ENCODE results near the gene CLEC4M. TPM values are rescaled to one million over a fixed set of nuclear protein-coding genes. Genes with fewer than 3 reads are reported as not detected.
"Not testable (repeated sequence)": the region's sequence is repeated elsewhere in the genome, so short reads cannot be mapped to it uniquely, and the experiment has no call there.

The CLEC4M gene
- total RNA-seq, 1 experiment from 2014 or later: not detected

- ChIA-PET CTCF (no interaction called here), POLR2A (ENCODE audit: unreplicated experiment) (no interaction called here)
- Histone ChIP-seq H3K4me1 (ENCODE audit: insufficient read depth, low read length) (no peaks in the 10 kb centered on the region), H2AFZ (ENCODE audit: low read length) (no peak overlapping the region), H3K9ac (ENCODE audit: low read length) (no peak overlapping the region), H3K27ac (ENCODE audit: low read length) (no peak overlapping the region), H3F3A (ENCODE audit: low read length, unreplicated experiment) (no peaks in the 10 kb centered on the region), H3K36me3 (ENCODE audit: low read depth, low read length) (no peaks in the 10 kb centered on the region), H3K79me2 (ENCODE audit: low read length) (no peaks in the 10 kb centered on the region), H3K27me3 (ENCODE audit: low read length) (no peaks in the 10 kb centered on the region), H3K9me2 (replicated peaks; ENCODE audit: low read length) (no peaks in the 10 kb centered on the region), H4K20me1 (ENCODE audit: low read length) (no peaks in the 10 kb centered on the region), H3K4me3 (ENCODE audit: low read length) (no peak overlapping the region), H3K4me2 (ENCODE audit: low read length) (no peak overlapping the region), H3K9me3 (ENCODE audit: low read length) (peaks cover 17% of the 10 kb centered on the region; the same call in 1 of the 2 replicates)
- no peak for DNase-seq
- TF ChIP-seq EZH2 (IDR thresholded peaks at IDR 0.05; ENCODE audit: low read length, unreplicated experiment) (no peak), EZH2phosphoT487 (IDR thresholded peaks at IDR 0.05; ENCODE audit: borderline replicate concordance, low read length) (no peak)
- TF ChIP-seq, protein P1, sequence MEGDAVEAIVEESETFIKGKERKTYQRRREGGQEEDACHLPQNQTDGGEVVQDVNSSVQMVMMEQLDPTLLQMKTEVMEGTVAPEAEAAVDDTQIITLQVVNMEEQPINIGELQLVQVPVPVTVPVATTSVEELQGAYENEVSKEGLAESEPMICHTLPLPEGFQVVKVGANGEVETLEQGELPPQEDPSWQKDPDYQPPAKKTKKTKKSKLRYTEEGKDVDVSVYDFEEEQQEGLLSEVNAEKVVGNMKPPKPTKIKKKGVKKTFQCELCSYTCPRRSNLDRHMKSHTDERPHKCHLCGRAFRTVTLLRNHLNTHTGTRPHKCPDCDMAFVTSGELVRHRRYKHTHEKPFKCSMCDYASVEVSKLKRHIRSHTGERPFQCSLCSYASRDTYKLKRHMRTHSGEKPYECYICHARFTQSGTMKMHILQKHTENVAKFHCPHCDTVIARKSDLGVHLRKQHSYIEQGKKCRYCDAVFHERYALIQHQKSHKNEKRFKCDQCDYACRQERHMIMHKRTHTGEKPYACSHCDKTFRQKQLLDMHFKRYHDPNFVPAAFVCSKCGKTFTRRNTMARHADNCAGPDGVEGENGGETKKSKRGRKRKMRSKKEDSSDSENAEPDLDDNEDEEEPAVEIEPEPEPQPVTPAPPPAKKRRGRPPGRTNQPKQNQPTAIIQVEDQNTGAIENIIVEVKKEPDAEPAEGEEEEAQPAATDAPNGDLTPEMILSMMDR (conservative IDR thresholded peaks at IDR 0.05; ENCODE audit: low read depth, low read length): no peak
- intact Hi-C loops (cut with micrococcal nuclease): no loop called here
- no TSS peak for BruUV-seq (replicated peaks)
- no peak for ATAC-seq
Observed at GRCh38 chr19:7815325-7815724, 52.3 kb downstream of the CLEC4M start.

DNA sequence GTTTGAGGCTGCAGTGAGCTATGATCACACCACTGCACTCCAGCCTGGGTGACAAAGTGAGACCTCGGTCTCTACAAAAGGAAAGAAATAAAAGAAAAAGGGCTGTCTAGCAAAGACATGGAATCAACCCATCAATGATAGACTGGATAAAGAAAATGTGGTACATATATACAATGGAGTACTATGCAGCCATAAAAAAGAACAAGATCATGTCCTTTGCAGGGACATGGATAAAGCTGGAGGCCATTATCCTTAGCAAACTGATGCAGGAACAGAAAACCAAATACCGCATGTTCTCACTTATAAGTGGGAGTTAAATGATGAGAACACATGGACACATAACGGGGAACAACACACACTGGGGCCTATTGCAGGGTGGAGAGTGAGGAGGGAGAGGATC, 53.0 kb downstream of the CLEC4M start:
- H2AFZ ChIP-seq (ENCODE audit: low read length); H4K20me1 ChIP-seq (ENCODE audit: low read length); ATAC-seq; H3K36me3 ChIP-seq (ENCODE audit: low read depth, low read length); H3K79me2 ChIP-seq (ENCODE audit: low read length); H3K9ac ChIP-seq (ENCODE audit: low read length); BruUV-seq (replicated peaks); H3K27ac ChIP-seq (ENCODE audit: low read length); H3K4me2 ChIP-seq (ENCODE audit: low read length); DNase-seq; H3K27me3 ChIP-seq (ENCODE audit: low read length); POLR2A ChIA-PET (ENCODE audit: unreplicated experiment); H3F3A ChIP-seq (ENCODE audit: low read length, unreplicated experiment); H3K4me1 ChIP-seq (ENCODE audit: insufficient read depth, low read length); H3K4me3 ChIP-seq (ENCODE audit: low read length); intact Hi-C loops (cut with micrococcal nuclease); H3K9me2 ChIP-seq (replicated peaks; ENCODE audit: low read length); CTCF ChIA-PET: not testable (repeated sequence)
- H3K9me3 ChIP-seq (ENCODE audit: low read length): peaks cover 11% of the 10 kb centered on the region; the same call in 1 of the 2 replicates

- Histone ChIP-seq H3K9ac (ENCODE audit: low read length) (no peak overlapping the region), H3K4me1 (ENCODE audit: insufficient read depth, low read length) (no peaks in the 10 kb centered on the region), H4K20me1 (ENCODE audit: low read length) (no peaks in the 10 kb centered on the region), H3K27me3 (ENCODE audit: low read length) (no peaks in the 10 kb centered on the region), H3F3A (ENCODE audit: low read length, unreplicated experiment) (no peaks in the 10 kb centered on the region), H3K27ac (ENCODE audit: low read length) (no peak overlapping the region), H2AFZ (ENCODE audit: low read length) (no peak overlapping the region), H3K4me3 (ENCODE audit: low read length) (no peak overlapping the region), H3K79me2 (ENCODE audit: low read length) (no peaks in the 10 kb centered on the region), H3K4me2 (ENCODE audit: low read length) (no peak overlapping the region), H3K36me3 (ENCODE audit: low read depth, low read length) (no peaks in the 10 kb centered on the region), H3K9me2 (replicated peaks; ENCODE audit: low read length) (no peaks in the 10 kb centered on the region), H3K9me3 (ENCODE audit: low read length) (0 out of 2 replicates have a peak, but pooled peaks cover 7% of the 10 kb centered on the region)
- ChIA-PET POLR2A (ENCODE audit: unreplicated experiment) (no interaction called here), CTCF (no interaction called here)
- no peak for TF ChIP-seq EZH2 (IDR thresholded peaks at IDR 0.05; ENCODE audit: low read length, unreplicated experiment)
- no peak for TF ChIP-seq EZH2phosphoT487 (IDR thresholded peaks at IDR 0.05; ENCODE audit: borderline replicate concordance, low read length)
- TF ChIP-seq, protein P1 (conservative IDR thresholded peaks at IDR 0.05; ENCODE audit: low read depth, low read length): no peak
- DNase-seq (no peak), ATAC-seq (no peak)
- intact Hi-C loops (cut with micrococcal nuclease): no loop called here
- BruUV-seq (replicated peaks): no TSS peak
Observed at GRCh38 chr19:7817801-7818200, 54.8 kb downstream of the CLEC4M start.

Data from PC-3 (cell line).